Measurements from ENCODE around the gene ANKRD45. TPM values are rescaled to one million over a fixed set of nuclear protein-coding genes. Genes with fewer than 3 reads are reported as not detected.
"Not testable (repeated sequence)": the region's sequence is repeated elsewhere in the genome, so short reads cannot be mapped to it uniquely, and the experiment has no call there.

The ANKRD45 gene
- total and polyA plus RNA-seq, 4 donors = 2.3 to 10.5 (median 5.7) TPM

- no peaks in the 10 kb centered on the region for H3K4me1 ChIP-seq (ENCODE audit: control insufficient read depth in 5 of 5, insufficient read depth in 5 of 5, low read length in 5 of 5)
- no peak for DNase-seq
- TF ChIP-seq, protein P1, sequence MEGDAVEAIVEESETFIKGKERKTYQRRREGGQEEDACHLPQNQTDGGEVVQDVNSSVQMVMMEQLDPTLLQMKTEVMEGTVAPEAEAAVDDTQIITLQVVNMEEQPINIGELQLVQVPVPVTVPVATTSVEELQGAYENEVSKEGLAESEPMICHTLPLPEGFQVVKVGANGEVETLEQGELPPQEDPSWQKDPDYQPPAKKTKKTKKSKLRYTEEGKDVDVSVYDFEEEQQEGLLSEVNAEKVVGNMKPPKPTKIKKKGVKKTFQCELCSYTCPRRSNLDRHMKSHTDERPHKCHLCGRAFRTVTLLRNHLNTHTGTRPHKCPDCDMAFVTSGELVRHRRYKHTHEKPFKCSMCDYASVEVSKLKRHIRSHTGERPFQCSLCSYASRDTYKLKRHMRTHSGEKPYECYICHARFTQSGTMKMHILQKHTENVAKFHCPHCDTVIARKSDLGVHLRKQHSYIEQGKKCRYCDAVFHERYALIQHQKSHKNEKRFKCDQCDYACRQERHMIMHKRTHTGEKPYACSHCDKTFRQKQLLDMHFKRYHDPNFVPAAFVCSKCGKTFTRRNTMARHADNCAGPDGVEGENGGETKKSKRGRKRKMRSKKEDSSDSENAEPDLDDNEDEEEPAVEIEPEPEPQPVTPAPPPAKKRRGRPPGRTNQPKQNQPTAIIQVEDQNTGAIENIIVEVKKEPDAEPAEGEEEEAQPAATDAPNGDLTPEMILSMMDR (IDR thresholded peaks at IDR 0.05; ENCODE audit: control extremely low read depth, extremely low read depth) = no peak
- no peak overlapping the region for H3K27ac ChIP-seq (ENCODE audit: low read depth in 1 of 2, low read length in 1 of 2)
- no peak for ATAC-seq (ENCODE audit: insufficient read depth, low FRiP score)
- H3K9ac ChIP-seq (ENCODE audit: insufficient read depth in 1 of 2, low read length in 2 of 2) = no peak overlapping the region
- H3K27me3 ChIP-seq (ENCODE audit: control insufficient read depth in 3 of 3, insufficient read depth in 3 of 3, low read length in 2 of 3) = no peaks in the 10 kb centered on the region
- 92 to 93% methylated on average over 3 of the region's 3 CpGs for WGBS, 2 donors
- no peaks in the 10 kb centered on the region for H3K36me3 ChIP-seq (ENCODE audit: control insufficient read depth in 4 of 4, insufficient read depth in 4 of 4, low read length in 4 of 4)
- H3K9me3 ChIP-seq (ENCODE audit: control insufficient read depth in 4 of 4, insufficient read depth in 3 of 4, low read length in 3 of 4) = no peaks in the 10 kb centered on the region
- H3K4me3 ChIP-seq = no peak overlapping the region
These were observed 73.4 kb downstream of the ANKRD45 start for GRCh38 chr1:173596097-173596825.

DNA sequence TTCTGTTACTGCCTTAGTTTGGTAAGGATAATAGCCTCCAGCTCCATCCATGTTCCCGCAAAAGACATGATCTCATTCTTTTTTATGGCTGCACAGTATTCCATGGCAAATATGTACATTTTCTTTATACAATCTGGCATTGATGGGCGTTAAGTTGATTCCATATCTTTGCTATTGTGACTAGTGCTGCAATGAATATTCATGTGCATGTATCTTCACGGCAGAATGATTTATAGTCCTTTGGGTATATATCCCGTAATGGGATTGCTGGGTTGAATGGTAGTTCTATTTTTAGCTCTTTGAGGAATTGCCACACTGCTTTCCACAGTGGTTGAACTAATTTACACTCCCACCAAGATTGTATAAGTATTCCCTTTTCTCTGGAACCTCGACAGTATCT is 78.5 kb downstream of the ANKRD45 start:
- H3K9ac ChIP-seq (ENCODE audit: insufficient read depth in 1 of 2, low read length in 2 of 2); H3K4me3 ChIP-seq; H3K36me3 ChIP-seq (ENCODE audit: control insufficient read depth in 4 of 4, insufficient read depth in 4 of 4, low read length in 4 of 4); H3K4me1 ChIP-seq (ENCODE audit: control insufficient read depth in 5 of 5, insufficient read depth in 5 of 5, low read length in 5 of 5); DNase-seq; H3K9me3 ChIP-seq (ENCODE audit: control insufficient read depth in 4 of 4, insufficient read depth in 3 of 4, low read length in 3 of 4); H3K27me3 ChIP-seq (ENCODE audit: control insufficient read depth in 3 of 3, insufficient read depth in 3 of 3, low read length in 2 of 3); H3K27ac ChIP-seq (ENCODE audit: low read depth in 1 of 2, low read length in 1 of 2); ATAC-seq (ENCODE audit: insufficient read depth, low FRiP score): not testable (repeated sequence)
- WGBS, 2 donors = 89 to 90% methylated on average over 5 of the region's 5 CpGs

DNA sequence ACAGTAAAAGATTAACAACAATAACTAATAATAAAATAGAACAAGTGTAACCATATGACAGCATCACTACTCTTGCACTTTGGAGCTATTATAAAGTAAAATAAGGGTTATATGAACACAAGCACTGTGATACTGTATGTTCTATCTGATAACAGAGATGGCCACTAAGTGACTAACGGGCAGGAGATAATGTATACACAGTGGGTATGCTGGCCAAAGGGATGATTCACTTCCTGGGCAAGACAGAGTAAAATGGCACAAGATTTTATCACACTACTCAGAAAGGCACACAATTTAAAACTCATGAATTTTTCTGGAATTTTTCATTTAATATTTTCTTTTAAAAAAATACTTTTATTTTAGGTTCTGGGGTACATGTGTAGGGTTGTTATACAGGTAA is 79.1 kb downstream of the ANKRD45 start:
- Histone ChIP-seq H3K4me1 (ENCODE audit: control insufficient read depth in 5 of 5, insufficient read depth in 5 of 5, low read length in 5 of 5) (no peaks in the 10 kb centered on the region), H3K9ac (ENCODE audit: insufficient read depth in 1 of 2, low read length in 2 of 2) (no peak overlapping the region), H3K27ac (ENCODE audit: low read depth in 1 of 2, low read length in 1 of 2) (no peak overlapping the region), H3K9me3 (ENCODE audit: control insufficient read depth in 4 of 4, insufficient read depth in 3 of 4, low read length in 3 of 4) (no peaks in the 10 kb centered on the region), H3K4me3 (no peak overlapping the region), H3K36me3 (ENCODE audit: control insufficient read depth in 4 of 4, insufficient read depth in 4 of 4, low read length in 4 of 4) (no peaks in the 10 kb centered on the region), H3K27me3 (ENCODE audit: control insufficient read depth in 3 of 3, insufficient read depth in 3 of 3, low read length in 2 of 3) (no peaks in the 10 kb centered on the region)
- WGBS, 2 donors = 65 to 74% methylated on average over 1 of the region's 1 CpG
- DNase-seq (no peak), ATAC-seq (ENCODE audit: insufficient read depth, low FRiP score) (no peak)
- TF ChIP-seq, protein P1 (IDR thresholded peaks at IDR 0.05; ENCODE audit: control extremely low read depth, extremely low read depth) = no peak

DNA sequence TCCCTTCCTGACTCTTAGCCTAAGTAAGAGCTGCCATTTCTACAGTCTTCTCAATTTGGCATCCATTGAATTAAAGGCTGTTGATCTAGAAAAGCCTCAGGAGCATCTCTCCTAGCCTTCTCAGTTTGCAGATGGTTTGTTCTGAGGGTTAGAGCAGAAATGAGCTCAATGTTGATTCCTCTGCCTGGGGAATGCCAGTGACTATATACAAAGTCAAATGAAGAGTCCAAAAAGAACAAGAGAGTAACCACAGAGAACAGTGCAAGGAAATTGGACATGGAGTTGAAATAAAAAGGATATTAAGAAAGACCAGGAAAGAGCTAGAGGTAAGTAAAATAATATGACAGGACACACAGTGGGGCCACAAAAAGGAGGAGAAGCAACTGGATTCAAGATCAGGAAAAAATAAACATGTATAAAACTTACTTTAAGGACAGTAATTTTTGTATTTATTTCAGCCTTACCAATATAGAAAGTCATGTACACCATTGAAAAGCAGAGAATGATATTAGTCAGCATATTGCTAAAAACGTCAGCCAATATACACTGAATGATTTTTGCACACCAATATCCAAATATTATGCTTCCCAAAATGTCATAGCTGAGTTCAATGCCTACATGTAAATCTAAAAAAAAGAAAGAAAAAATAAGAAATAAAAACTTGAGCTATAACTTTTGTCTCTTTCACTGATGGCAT is 88.1 kb downstream of the ANKRD45 start:
- H3K4me1 ChIP-seq (ENCODE audit: control insufficient read depth in 5 of 5, insufficient read depth in 5 of 5, low read length in 5 of 5) = no peaks in the 10 kb centered on the region
- H3K36me3 ChIP-seq (ENCODE audit: control insufficient read depth in 4 of 4, insufficient read depth in 4 of 4, low read length in 4 of 4) = no peaks in the 10 kb centered on the region
- no peak for DNase-seq
- H3K4me3 ChIP-seq = no peak overlapping the region
- no peak for ATAC-seq (ENCODE audit: insufficient read depth, low FRiP score)
- TF ChIP-seq, protein P1 (IDR thresholded peaks at IDR 0.05; ENCODE audit: control extremely low read depth, extremely low read depth) = no peak
- H3K27me3 ChIP-seq (ENCODE audit: control insufficient read depth in 3 of 3, insufficient read depth in 3 of 3, low read length in 2 of 3) = no peaks in the 10 kb centered on the region
- H3K9me3 ChIP-seq (ENCODE audit: control insufficient read depth in 4 of 4, insufficient read depth in 3 of 4, low read length in 3 of 4) = no peaks in the 10 kb centered on the region
- no peak overlapping the region for H3K27ac ChIP-seq (ENCODE audit: low read depth in 1 of 2, low read length in 1 of 2)
- 51 to 69% methylated on average over 1 of the region's 1 CpG for WGBS, 2 donors
- no peak overlapping the region for H3K9ac ChIP-seq (ENCODE audit: insufficient read depth in 1 of 2, low read length in 2 of 2)
